AG09319 (cell line): ENCODE data around the gene GOT2.

Experiments used
- DNase-seq: peaks from one replicate; pipeline ENCODE4 v3.0.0-alpha.2; 2010; ENCODE audit warnings: low read depth; ENCODE audit errors: extremely low read depth
- TF ChIP-seq, protein P1 (sequence below): IDR thresholded peaks from 2 replicates; pipeline ENCODE4 v1.5.1; 2011; ENCODE audit warnings: low read depth, mild to moderate bottlenecking, inconsistent platforms, low read length, moderate library complexity

Gene GOT2

GRCh38 chr16:58732545-58733247, 1.4 kb downstream of the GOT2 start:
- no peak for DNase-seq
- TF ChIP-seq, protein P1, sequence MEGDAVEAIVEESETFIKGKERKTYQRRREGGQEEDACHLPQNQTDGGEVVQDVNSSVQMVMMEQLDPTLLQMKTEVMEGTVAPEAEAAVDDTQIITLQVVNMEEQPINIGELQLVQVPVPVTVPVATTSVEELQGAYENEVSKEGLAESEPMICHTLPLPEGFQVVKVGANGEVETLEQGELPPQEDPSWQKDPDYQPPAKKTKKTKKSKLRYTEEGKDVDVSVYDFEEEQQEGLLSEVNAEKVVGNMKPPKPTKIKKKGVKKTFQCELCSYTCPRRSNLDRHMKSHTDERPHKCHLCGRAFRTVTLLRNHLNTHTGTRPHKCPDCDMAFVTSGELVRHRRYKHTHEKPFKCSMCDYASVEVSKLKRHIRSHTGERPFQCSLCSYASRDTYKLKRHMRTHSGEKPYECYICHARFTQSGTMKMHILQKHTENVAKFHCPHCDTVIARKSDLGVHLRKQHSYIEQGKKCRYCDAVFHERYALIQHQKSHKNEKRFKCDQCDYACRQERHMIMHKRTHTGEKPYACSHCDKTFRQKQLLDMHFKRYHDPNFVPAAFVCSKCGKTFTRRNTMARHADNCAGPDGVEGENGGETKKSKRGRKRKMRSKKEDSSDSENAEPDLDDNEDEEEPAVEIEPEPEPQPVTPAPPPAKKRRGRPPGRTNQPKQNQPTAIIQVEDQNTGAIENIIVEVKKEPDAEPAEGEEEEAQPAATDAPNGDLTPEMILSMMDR = no peak

DNA sequence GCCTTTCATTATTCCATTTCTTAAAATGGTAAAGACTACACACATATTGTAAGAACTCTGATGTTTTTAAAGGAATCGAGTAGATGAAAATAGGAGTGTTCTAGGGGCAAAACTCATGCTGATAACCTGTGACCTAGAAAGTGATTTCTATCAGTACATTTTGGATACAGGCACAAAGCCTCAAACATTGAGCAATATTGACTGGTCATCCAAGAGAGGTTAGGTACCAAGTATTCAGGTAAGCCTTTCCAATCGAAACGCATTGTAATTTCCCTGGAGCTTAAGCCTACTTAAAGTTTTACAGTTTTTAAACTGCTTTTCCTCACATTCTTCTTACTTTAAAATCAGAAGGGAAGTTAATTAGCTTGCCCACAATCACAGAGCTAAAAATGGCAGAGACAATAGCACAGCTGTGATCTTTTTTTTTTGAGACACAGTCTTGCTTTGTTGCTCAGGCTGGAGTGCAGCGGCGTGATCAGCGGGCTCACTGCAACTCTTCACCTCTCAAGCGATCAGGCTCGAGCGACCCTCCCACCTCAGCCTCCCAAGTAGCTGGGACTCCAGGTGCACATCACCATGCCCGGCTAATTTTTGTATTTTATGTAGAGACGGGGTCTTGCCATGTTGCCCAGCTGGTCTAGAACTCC, 3.3 kb downstream of the GOT2 start:
- DNase-seq = no peak
- TF ChIP-seq, protein P1 = no peak

DNA sequence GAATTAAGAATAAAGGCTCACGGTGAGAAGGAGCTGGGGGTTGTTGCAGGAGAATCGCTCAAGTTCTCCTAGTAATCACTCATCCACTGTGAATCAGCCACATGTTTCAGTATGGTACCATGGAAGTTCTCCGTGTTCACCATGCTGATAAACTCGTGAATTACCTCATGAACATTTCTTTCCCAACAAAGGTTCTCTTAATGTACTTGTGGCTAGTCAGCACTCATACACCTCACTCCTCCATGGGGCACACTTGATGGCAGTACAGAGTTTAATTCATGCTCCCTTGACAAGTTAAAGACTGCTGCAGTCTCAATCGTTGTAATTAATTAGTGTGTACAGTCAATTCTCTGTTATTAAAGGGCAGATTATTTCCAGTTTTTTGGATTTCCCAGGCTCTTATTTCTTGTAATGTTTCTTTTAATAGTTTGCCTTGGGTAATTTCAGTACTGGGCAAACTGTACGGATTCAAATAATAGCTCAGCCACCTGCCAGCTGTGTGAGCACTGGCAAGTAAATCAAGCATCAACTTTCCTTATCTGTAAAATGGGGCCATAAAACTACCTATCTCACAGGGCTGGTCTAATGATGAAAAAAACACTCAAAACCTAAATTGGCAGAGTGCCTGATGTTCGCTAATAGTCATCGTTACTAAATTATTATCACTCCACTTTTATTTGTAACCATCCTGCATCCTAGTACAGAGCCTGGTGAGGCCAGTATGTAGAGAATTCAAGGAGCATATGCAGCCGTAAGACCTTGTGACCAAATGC, 6.1 kb downstream of the GOT2 start:
- no peak for DNase-seq
- TF ChIP-seq, protein P1 = no peak

DNA sequence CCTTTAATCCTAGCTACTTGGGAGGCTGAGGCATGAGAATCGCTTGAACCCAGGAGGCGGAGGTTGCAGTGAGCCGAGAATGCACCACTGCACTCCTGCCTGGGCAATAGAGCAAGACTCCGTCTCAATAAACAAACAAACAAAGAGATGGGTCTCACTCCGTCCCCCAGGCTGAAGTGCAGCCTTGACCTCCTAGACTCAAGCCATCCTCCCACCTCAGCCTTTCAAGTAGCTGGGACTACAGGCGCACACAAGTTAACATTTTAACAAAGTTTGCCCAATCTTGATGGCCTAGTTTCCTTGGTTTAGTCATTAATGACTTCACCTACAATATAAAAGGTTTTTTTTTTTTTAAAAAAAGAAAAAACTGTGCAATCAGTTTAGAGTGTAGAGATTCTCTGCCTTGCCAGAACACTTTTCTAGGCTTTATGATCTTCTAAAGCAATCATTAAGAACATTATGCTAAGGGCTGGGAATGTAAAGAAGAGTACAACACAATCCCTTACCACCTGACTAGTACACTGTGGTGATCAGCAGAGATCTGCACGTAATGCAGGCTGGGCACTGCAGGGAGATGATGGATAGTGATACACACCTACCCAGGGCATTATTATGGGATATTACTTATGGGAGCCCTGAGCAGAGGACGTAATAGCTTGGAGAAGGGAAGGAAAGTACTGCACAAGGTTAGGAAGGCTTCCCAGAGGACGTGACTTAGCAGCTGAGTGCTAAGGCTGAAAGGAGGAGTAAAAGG, 6.9 kb downstream of the GOT2 start:
- TF ChIP-seq, protein P1 = no peak
- DNase-seq = no peak

- TF ChIP-seq, protein P1 = no peak
- DNase-seq = no peak
Observed at GRCh38 chr16:58723109-58723508, 11.0 kb downstream of the GOT2 start.

DNA sequence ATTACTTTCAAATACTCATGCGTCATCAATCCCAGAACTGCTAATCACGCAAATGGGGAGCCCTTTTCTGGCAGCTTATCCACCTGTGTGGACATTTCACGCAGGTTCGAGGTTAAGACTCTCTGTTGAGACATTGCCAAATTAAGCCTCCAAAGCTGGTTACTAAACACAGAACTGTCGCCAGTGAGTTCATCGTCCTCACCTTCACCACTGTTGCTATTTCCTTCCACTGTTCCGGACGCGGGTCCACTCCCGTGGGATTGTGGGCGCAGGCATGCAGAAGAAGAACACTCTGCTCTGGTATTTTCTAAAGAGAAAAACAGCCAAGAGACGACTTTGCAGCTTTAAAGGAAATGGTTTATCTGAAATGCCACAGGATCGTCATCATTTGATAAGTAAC, 16.1 kb downstream of the GOT2 start:
- no peak for DNase-seq

More for the DNA sequence above, 16.1 kb downstream of the GOT2 start:
- TF ChIP-seq, protein P1 = no peak
